ENCODE measurements around the gene REPIN1. TPM values are rescaled to one million over a fixed set of nuclear protein-coding genes. Genes with fewer than 3 reads are reported as not detected.

REPIN1 gene
- total and polyA plus RNA-seq, 4 donors, result 17.1 to 118 (median 55.1) TPM

GRCh38 chr7:150329331-150330120 lies 39.1 kb upstream of the REPIN1 start:
- Histone ChIP-seq H3K9ac (ENCODE audit: low read depth in 1 of 2, low read length in 2 of 2) (no peak overlapping the region), H3K4me1 (ENCODE audit: control insufficient read depth in 4 of 4, insufficient read depth in 4 of 4, low read length in 3 of 4) (peaks cover 0 to 16% (median 9%) of the 10 kb centered on the region in 4 donors), H3K36me3 (ENCODE audit: control insufficient read depth in 4 of 4, insufficient read depth in 3 of 4, low read depth in 1 of 4, low read length in 3 of 4) (peaks cover 2 to 40% (median 18%) of the 10 kb centered on the region in 4 donors), H3K4me3 (ENCODE audit: low read depth in 1 of 3, low read length in 3 of 3) (no peak overlapping the region), H3K9me3 (ENCODE audit: control insufficient read depth in 4 of 4, low read length in 3 of 4) (no peaks in the 10 kb centered on the region), H3K27ac (ENCODE audit: low read depth in 1 of 2, low read length in 2 of 2) (no peak overlapping the region), H3K27me3 (ENCODE audit: control insufficient read depth in 4 of 4, insufficient read depth in 4 of 4, low read length in 3 of 4) (no peaks in the 10 kb centered on the region)
- TF ChIP-seq YY1 (IDR thresholded peaks at IDR 0.05) (no peak), FOXA1 (IDR thresholded peaks at IDR 0.05) (no peak), HNF4G (IDR thresholded peaks at IDR 0.05) (no peak), EGR1 (IDR thresholded peaks at IDR 0.05; ENCODE audit: low read depth in 2 of 2) (no peak), HNF4A (conservative IDR thresholded peaks at IDR 0.05) (no peak), FOXA2 (IDR thresholded peaks at IDR 0.05) (no peak), CTCF (IDR thresholded peaks at IDR 0.05; ENCODE audit: low read depth, low read length, missing input control) (no peak)
- 71% methylated on average over 22 of the region's 22 CpGs for WGBS
- DNase-seq (ENCODE audit: low spot score), result no peak

- TF ChIP-seq JUND (IDR thresholded peaks at IDR 0.05) (no peak), NR2F2 (IDR thresholded peaks at IDR 0.05) (no peak), HNF4G (IDR thresholded peaks at IDR 0.05) (no peak), RAD21 (IDR thresholded peaks at IDR 0.05) (no peak), GABPA (IDR thresholded peaks at IDR 0.05 in 1 of 2, conservative IDR thresholded peaks at IDR 0.05 in 1 of 2) (no peak), FOXA1 (IDR thresholded peaks at IDR 0.05) (no peak), ZBTB33 (IDR thresholded peaks at IDR 0.05) (no peak), SP1 (IDR thresholded peaks at IDR 0.05) (no peak), RXRA (IDR thresholded peaks at IDR 0.05) (no peak), EGR1 (IDR thresholded peaks at IDR 0.05; ENCODE audit: low read depth in 2 of 2) (no peak), ATF3 (IDR thresholded peaks at IDR 0.05) (no peak), TAF1 (conservative IDR thresholded peaks at IDR 0.05) (no peak), CTCF (IDR thresholded peaks at IDR 0.05; ENCODE audit: low read depth, low read length, missing input control) (no peak), HNF4A (conservative IDR thresholded peaks at IDR 0.05) (no peak), MAX (IDR thresholded peaks at IDR 0.05) (no peak), YY1 (IDR thresholded peaks at IDR 0.05) (no peak), FOXA2 (IDR thresholded peaks at IDR 0.05) (no peak)
- TF ChIP-seq, protein P1, sequence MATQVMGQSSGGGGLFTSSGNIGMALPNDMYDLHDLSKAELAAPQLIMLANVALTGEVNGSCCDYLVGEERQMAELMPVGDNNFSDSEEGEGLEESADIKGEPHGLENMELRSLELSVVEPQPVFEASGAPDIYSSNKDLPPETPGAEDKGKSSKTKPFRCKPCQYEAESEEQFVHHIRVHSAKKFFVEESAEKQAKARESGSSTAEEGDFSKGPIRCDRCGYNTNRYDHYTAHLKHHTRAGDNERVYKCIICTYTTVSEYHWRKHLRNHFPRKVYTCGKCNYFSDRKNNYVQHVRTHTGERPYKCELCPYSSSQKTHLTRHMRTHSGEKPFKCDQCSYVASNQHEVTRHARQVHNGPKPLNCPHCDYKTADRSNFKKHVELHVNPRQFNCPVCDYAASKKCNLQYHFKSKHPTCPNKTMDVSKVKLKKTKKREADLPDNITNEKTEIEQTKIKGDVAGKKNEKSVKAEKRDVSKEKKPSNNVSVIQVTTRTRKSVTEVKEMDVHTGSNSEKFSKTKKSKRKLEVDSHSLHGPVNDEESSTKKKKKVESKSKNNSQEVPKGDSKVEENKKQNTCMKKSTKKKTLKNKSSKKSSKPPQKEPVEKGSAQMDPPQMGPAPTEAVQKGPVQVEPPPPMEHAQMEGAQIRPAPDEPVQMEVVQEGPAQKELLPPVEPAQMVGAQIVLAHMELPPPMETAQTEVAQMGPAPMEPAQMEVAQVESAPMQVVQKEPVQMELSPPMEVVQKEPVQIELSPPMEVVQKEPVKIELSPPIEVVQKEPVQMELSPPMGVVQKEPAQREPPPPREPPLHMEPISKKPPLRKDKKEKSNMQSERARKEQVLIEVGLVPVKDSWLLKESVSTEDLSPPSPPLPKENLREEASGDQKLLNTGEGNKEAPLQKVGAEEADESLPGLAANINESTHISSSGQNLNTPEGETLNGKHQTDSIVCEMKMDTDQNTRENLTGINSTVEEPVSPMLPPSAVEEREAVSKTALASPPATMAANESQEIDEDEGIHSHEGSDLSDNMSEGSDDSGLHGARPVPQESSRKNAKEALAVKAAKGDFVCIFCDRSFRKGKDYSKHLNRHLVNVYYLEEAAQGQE (IDR thresholded peaks at IDR 0.05), result no peak
- Histone ChIP-seq H3K9ac (ENCODE audit: low read depth in 1 of 2, low read length in 2 of 2) (no peak overlapping the region), H3K9me3 (ENCODE audit: control insufficient read depth in 4 of 4, low read length in 3 of 4) (no peaks in the 10 kb centered on the region), H3K36me3 (ENCODE audit: control insufficient read depth in 4 of 4, insufficient read depth in 3 of 4, low read depth in 1 of 4, low read length in 3 of 4) (peaks cover 2 to 40% (median 18%) of the 10 kb centered on the region in 4 donors), H3K4me3 (ENCODE audit: low read depth in 1 of 3, low read length in 3 of 3) (no peak overlapping the region), H3K27ac (ENCODE audit: low read depth in 1 of 2, low read length in 2 of 2) (no peak overlapping the region), H3K4me1 (ENCODE audit: control insufficient read depth in 4 of 4, insufficient read depth in 4 of 4, low read length in 3 of 4) (peaks cover 0 to 15% (median 8%) of the 10 kb centered on the region in 4 donors), H3K27me3 (ENCODE audit: control insufficient read depth in 4 of 4, insufficient read depth in 4 of 4, low read length in 3 of 4) (no peaks in the 10 kb centered on the region)
- 96% methylated on average over 19 of the region's 19 CpGs for WGBS
- DNase-seq (ENCODE audit: low spot score), result no peak
These were observed 38.3 kb upstream of the REPIN1 start for GRCh38 chr7:150330211-150330885.
